Uterus (tissue), 2 donors: ENCODE data around the gene COL4A2.
"Not testable (repeated sequence)": the region's sequence is repeated elsewhere in the genome, so short reads cannot be mapped to it uniquely, and the experiment has no call there.

Source experiments
- POLR2A ChIP-seq, 2 donors: fragments of 450-650 bp; IDR thresholded peaks; one replicate each; pipeline ENCODE4 v1.6.1; 2016; ENCODE audit warnings: antibody characterized with exemption in 2 of 2, mild to moderate bottlenecking in 1 of 2, moderate library complexity in 1 of 2
- TF ChIP-seq, protein P1 (sequence below), 4 experiments: fragments of 200-600 bp in 2 of 4; fragments of 450-650 bp in 2 of 4; sonication (generic) in 2 of 4; IDR thresholded peaks; one replicate each; pipeline ENCODE4 v1.5.1; 2016 to 2019; ENCODE audit warnings: antibody characterized with exemption in 4 of 4, mild to moderate bottlenecking in 2 of 4, moderate library complexity in 1 of 4

- TF ChIP-seq POLR2A (IDR thresholded peaks at IDR 0.05) = not testable (repeated sequence)
- TF ChIP-seq, protein P1, sequence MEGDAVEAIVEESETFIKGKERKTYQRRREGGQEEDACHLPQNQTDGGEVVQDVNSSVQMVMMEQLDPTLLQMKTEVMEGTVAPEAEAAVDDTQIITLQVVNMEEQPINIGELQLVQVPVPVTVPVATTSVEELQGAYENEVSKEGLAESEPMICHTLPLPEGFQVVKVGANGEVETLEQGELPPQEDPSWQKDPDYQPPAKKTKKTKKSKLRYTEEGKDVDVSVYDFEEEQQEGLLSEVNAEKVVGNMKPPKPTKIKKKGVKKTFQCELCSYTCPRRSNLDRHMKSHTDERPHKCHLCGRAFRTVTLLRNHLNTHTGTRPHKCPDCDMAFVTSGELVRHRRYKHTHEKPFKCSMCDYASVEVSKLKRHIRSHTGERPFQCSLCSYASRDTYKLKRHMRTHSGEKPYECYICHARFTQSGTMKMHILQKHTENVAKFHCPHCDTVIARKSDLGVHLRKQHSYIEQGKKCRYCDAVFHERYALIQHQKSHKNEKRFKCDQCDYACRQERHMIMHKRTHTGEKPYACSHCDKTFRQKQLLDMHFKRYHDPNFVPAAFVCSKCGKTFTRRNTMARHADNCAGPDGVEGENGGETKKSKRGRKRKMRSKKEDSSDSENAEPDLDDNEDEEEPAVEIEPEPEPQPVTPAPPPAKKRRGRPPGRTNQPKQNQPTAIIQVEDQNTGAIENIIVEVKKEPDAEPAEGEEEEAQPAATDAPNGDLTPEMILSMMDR (IDR thresholded peaks at IDR 0.05) = not testable (repeated sequence)
These were observed 14.5 kb downstream of the COL4A2 start for GRCh38 chr13:110321573-110321972.
